Measurements from ENCODE around the gene COPE.

GRCh38 chr19:18932216-18932841 lies 13.1 kb upstream of the COPE start:
- no peak for TF ChIP-seq CTCF (IDR thresholded peaks at IDR 0.05)
- TF ChIP-seq EZH2 (IDR thresholded peaks at IDR 0.05): no peak
- no peak for TF ChIP-seq EZH2phosphoT487 (IDR thresholded peaks at IDR 0.05)

All from neural progenitor cell (in vitro differentiated cells).